ENCODE data around the gene ANKRD6.

Gene ANKRD6

DNA sequence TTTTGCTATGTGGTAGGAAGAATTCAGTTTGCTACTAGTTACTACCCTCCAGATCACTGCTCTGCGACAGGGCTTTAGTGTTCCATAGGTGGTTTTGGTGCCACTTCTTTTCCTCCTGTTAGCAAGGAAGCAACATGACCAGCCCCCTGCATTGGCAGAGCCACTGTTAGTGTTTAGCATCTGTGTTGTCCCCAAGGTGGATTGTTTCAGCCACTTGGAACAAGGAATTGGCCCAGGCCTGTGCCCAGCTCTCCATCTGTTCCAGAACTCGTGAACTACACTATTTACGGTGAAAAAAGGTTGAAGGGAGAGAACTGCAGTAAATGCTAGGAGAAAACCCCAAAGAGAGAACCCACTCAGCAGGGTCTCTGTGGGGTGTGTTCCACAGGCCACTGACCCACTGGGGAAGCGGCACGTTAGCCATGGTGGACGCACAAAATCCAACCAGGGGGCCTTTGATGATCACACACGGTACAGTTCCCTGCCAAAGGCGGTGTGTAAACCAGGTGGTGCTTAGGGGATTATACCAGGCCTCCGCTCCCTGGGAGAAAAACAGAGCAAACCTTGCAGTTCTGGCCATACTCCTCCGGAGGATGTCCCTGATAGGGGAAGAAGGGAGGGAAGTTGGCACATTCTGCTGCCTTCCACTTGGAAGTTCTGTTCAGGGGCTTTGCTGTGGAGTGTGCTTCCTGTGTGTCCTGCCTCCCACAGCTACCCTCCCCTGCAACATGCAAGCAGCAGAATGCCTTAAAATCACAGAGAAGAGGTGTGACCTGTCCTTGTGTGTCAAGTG is 133.3 kb downstream of the ANKRD6 start:
- no peak for DNase-seq

DNA sequence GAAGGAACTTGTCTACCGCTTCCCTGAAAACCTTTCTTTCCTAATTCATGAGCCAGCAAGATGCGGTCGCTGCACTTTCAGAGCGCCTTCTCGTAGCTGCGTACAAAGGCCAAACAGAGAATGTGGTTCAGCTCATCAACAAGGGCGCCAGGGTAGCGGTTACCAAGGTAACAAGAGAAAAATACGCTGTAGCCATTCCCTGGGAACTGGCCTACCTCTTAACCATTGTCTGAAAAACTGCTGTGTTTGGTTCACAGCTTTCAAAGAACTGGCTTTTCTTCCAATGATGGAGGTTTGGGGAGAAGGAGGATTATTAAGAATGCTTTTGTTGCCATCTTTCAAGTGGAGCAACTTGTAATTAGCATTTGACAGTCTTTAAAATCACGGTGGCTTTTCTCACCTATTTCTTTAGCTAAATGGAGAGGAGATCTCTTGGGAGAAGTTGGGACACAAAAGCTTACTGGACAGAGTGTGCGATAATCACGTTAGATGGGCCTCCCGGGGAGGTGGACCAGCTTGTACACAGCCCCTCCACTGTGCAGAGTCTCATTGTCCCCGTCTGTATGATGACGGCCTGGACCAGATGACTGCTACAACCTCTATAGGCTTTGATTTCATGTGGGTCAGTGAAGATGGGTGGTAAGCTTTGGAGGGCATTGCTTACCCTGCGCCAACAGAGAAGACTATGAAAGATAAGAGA is 134.1 kb downstream of the ANKRD6 start:
- no peak for DNase-seq

DNA sequence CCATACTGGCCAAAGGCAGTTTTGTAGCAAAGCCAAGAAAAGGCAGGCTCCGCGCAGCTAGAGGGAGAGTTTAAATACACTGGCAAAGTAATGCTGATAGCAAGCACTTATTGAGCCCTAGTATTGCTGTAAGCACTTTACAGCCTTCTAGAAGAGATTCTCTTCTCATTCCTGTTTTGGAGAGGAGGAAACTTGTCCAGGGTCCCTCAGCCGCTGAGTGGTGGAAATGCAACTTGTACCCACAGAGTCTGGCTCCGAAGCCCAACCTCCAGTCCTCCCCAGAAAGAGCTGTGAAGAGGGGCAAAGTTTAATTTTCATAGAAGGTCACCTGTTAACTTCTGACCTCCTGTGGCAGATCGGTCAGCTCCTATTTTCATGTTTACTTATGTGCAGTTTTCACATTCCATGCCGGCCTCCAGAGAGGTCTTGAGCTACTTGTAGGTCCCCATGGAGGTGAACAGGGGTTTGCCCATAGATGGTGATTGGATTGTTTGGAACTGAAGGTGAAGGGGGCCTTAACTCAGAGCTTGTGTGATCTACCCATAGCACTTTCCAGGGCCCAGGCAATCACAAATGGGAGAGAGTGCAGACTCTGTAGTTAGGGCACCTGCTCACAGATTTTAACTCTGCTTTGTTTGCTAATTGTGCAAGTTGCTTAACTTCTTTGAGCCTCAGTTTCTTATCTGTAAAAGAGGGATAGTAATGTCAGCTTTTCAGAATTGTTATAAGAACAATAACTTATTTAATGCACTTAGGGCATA is 134.9 kb downstream of the ANKRD6 start:
- DNase-seq = no peak

DNA sequence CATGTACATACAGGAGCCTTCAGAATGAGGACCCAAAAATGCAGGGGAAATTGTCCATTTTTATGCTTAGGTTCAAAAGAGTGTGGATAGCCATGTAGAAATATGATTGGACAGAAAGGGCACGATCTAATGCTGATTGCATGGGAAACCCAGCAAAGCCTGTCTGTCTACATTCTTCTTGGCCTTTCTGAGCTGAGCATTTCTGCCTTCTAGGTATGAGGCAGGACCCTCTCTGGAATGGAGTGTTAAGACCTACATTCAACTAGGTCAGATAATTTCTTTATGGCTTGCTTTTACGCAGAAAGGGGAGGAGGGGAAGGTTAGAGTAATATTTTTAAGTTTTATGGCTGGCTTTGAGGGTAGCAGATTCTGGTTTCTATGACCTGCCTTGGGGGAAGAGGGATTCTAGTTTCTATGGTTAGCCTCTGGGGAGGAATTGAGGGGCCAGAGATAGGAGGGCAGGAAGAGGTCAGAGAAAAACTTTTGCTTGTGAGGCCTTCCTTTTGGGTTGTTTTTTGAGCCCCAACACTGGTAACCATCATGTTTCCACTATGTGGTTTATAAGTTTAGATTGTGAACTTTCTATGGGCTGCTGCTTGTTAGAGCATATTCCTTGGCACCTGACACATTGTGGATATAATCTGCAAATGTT is 142.1 kb downstream of the ANKRD6 start:
- DNase-seq = no peak

DNA sequence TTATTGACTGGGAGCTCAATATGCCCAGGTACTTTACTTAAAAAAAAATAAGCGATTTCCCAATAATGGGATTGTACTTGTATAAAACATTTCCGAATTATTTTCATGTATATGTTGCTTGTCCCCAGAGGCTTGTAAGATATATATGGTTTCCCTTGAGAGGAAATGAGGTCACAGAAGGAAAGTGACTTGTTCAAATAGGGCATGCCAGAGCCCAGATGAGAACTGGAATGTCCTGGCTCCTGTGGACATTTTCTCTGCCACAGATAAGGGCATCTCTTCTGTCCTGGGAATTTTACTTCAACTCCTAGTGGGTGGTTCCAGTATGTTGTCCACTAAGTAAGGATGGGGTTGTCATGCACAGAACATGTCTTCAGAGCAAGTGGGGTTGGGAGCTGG is 142.6 kb downstream of the ANKRD6 start:
- no peak for DNase-seq

DNA sequence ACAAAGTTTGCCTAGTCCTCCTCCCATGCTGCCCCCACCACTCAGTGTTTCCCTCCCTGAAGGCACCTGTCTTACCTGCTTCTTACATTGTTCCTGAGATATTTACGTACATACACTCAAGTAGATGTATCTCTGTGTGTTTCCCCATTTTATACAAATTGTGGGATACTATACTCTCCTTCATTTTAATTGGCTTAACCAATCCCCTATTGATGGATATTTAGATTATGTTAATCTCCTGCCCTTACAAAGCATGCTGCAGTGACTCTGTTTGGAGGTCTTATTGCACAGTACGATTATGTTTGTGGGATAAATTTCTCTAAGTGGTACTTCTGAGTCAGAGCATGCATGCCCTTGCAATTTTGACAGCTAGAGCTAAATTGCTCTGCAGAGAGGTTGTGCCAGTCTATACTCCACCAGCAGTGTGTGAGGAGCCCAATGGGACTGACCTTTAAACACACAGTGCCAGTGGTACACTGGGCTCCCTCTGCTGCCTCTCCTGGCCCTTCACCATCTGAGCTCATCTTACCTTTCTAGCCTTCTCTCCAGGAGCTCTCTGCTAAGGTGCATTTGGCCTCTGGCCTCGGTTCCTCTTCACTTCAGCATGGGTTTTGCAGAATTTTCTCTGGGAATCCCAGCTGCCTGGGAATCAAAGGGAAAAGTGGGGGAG is 148.2 kb downstream of the ANKRD6 start:
- no peak for DNase-seq

DNA sequence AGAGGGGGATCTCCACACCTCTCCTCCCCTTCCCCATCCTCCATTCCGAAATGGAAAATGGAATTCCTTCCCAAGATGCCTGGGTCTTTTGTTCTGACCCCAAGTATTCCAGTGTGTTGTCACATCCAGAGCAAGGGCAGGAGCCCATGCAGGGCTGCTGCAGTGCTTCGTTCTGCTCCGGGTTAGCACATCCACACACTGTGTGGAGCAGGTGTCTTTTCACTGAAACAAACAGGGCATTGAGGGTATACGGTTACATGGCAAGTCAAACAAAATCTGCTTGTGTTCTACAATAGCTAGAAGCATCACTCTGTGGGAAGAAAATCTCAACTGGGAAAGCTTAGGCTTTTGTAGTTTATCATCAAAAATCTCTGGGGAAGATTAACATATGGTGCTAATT is 148.7 kb downstream of the ANKRD6 start:
- DNase-seq = peak; percentile 19

DNA sequence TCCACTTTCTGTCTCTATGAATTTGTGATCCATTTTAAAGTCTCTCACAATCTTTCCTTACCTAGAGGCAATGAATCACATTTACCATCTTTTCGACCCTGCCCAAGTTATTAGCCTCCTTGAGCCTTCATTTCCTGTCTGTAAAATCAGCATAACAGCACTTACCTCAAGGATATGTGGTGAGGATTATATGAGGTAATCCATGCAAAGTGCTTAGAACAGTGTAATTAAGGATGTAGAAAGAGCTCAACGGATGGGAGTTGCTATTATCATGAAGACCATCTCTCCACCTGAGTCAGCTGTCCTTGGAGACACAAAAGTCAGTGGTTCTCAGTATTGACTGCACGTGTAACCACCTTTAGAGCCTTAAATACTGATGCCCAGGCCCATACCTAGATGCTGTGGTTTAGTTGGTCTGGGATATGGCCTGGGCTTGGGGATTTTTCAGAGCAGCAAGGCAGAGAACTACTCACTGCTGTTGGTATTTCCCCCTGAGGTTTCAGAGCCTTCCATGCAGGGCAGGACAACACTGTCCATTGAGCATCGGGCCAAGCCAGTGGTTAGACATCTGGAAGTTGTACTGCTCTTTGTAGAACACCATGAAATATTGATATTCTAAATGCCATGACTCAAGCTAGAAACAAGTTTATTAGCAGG is 149.8 kb downstream of the ANKRD6 start:
- DNase-seq = no peak

DNA sequence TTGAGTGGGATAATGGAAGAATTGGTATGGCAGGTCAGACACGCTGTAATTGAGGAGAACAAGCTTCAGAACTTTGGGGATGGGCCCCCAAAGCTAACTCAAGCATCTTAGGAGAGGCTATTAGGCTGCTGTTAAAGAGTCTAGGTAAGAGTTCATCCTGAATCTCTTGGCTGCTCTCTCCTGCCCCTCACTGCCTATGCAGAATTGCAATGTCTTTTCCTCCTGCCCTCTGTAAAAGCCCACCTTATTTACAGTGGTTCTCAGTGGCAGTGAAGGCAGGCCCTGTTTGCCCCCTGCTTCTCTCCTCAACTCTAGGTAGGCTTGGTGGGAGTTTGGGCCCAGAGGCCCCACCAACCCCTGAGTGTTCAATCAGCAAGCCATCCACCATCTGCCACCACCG is 150.6 kb downstream of the ANKRD6 start:
- no peak for DNase-seq

DNA sequence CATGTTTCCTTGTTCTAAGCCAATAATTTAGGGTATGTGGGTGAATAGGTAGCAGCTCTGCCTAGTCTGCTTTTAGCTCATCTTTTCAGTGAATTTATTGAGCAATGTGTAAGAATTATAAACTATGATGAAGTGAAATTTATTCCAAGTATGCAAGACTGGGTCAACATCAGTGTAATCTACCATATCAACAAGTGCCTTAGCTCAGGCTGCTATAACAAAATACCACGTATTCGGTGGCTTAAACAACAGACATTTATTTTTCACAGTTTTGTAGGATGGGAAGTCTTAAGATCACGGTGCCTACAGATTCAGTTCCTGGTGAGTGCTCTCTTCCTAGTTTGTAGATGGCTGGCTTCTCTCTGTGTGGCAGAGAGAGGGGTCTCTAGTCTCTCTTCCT is 151.6 kb downstream of the ANKRD6 start:
- no peak for DNase-seq

DNA sequence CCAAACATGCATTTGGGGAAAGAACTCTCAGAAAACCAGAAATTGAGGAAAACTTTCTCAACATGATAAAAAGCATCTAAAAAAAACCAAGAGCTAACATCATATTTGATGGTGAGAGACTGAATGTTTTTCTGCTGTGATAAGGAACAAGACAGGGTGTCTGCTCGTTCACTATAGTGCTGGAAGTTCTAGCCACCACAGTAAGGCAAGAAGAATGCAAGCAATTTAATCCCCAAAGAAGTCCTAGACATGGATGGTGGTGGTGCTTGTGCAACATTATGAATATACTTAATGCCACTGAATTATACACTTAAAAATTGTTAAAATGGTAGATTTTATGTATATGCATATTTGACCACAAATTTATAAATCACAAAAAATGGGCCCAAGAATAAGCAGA is 152.2 kb downstream of the ANKRD6 start:
- DNase-seq = no peak

DNA sequence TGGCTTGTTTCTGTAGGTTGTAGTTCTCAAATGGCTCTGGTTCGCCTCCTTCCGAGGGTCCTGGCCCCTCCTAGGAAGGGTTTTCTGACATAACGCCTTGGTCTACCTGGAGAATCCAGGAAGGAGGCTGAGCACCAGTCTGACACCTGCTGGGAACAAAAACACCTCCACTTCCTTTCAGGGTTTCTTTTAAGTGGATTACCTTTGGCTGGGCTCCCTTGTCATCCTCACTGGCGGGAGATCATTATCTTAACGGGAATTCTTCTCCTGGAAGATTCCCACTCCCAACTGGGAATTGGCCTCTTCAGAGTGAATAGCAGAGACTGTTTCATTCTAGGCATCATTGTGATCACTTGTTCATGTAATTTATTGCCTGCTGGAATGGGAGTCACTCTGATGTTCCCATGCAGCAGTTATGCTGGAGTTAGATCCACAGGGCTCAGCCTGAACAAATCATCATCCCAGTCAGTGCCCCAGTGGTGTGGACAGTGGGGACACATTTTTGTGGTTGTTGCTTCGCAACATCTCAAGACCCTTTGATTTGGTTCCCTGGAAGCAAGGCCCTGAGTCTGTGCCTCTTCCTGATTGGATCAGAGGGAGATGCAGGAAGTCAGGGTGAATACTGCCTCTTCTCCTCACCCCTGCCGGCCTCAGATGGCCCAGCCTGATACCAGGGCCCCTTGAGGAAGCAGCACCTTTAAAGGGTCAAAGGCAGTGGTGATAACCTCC is 156.5 kb downstream of the ANKRD6 start:
- no peak for DNase-seq

DNA sequence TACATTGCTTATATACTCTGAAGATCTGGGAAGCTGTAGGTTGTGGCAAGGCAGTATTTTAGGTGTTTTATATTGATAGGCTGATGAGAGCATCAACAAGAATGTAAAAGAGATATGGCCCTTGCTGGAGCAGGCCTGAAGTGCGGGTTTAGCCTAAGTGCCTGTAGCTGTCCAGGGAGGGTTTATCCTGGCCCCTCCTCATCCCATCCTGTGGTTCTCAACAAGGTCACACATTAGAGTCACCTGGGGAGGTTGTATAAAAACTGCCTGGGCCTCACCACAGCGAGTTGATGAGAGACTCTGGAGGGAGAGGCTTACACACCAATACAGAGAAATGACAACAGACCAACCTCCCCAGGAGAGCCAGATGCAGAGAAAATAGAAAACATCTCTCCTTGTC is 157.2 kb downstream of the ANKRD6 start:
- DNase-seq = no peak

DNA sequence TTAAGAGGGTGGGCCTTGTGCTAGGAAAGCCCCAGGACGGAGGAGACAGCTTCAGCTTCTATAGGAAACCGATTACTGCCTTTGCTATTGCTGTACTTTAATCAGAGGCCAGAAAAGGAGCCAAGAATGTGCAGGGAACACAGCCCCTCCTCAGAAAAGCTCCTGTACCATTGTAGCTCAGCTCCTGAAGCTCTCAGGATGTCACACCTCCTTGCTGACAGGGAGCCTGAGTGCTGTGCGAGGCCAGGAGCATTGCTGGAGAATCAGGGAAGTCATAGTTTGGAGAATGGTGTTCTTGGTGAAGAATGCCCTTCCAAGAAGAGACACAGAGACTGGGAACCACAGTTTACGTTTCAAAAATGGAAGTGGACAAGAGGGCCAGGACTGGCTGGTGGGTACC is 158.8 kb downstream of the ANKRD6 start:
- no peak for DNase-seq

DNA sequence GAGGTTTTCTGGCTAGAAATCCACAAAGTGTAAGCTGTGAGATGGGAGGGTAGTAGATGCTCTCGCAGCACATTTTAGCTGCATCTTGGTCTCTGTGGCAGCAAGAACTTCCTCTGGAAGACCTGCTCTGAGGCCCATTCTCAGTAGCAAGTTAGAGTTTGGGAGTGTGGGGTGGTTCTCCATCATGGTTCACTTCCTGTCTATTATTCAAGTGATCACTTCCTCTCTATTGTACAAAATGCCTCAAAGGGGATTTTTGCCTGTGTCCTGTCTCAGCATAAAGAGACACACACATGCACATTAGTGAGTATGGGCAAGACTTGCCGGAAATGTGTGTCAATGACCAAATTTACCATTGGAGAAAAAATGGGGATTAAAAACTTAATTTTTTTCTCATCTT is 163.1 kb downstream of the ANKRD6 start:
- no peak for DNase-seq

DNA sequence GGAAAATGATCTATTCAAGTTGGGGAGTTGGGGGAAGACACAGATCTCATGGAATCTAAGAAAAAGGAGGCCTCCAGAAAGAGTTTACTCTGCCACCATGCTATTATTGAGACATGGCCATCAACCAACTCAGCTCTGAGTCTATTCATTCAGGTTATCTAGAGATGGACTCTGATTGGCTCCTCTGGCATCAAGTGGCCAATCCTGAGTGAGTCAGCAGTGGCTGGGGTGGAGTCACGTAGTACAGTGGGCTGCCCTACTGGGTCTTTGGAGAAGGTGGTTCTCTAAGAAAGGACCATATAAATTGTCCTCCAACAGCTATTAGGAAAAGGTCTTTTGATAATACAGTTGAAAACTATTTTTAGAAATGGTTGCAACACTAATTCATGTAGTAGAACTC is 163.5 kb downstream of the ANKRD6 start:
- DNase-seq = no peak

DNA sequence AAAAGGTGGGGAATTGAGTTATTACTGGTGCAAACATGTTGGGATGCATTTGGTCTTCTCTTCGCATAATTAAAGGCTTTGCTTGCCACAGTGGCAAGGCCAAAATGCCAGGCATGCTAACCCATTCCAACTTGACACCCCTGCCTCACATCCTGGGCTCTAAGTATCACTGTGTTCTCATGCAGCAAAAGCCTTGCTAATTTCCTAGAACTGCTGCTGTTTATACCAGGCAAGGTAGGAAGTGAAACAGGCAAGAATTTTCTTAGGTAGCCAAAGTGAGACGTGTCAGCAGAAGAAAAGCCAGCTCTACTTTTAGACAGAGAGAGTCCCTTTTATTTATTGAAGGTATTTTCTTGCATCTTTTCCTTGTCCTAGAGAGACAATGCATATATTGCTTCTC is 164.4 kb downstream of the ANKRD6 start:
- DNase-seq = no peak

DNA sequence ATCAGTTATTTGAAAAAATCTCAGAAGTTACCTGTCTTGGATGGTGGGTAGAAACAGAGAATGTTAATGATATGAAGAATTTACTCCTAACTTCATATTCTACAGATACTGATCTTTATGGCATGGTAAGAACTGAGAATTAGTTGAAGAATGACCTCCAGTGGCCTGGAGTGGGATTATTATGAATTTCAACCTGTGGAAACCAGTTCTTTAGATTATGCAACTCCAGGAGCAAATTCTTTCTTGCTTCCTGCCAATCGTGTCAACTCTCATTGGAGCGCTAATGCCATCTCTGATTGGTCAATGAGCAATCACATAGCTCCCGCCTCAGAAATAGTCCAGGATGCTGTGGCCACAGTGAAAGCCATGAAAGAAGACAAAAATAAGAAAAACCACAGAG is 165.0 kb downstream of the ANKRD6 start:
- peak; percentile 20 for DNase-seq

DNA sequence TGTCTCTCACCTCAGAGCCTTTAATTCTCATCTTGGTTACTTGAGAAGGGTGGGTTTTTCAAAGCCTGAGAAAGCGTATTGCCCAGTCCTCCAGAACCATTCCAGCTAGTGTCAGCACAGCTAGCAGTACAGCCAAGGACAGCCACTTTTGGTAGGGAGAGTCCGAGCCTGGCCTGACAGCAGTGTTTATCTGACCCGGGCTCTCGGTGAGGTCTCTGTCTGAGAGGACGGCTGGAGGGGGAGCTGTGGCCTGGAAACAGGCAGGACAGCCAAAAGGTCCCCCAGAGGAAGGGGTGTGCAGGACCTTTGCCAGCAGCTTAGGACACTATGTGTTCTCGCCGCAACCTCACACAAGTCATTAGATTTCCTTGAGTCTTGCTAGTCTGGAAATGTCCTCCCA is 166.8 kb downstream of the ANKRD6 start:
- no peak for DNase-seq

DNA sequence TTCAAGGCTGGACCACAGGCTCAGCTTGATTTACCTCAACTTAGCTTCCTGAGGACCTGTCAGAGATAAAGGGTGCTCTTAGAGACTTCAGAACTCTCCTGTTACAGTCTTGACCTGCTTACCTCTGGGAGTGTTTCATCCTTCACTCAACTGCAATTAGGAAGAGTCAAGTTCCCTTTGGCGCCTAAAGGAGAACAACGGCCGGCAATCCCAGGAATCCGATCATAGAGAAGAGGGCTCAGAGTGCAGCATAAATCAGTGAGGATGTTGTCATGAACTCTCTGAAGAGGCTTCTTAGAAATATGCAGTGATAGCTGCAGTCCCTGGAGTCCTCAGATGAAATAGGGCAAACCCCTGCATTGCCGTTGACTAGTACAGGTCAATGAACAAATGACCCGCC is 169.2 kb downstream of the ANKRD6 start:
- DNase-seq = no peak

DNA sequence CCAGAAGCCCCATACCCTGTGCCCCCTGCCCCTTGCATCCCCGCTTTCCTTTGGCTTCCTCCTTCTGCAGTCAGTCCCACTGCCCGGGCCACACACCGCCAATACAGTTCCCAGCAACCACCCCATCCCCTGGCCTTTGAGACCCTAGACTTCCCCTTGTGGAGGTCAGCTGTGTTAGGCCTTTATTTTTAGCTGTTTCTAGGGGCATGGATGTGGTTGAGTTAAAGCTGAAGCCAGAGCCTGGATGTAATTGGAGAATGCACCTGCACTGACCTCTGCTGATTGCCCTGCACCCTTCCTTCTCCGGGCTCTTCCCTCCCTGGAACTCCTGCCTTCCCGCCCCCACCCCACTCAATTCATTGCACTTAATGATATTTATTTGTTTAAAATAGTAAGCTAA is 171.7 kb downstream of the ANKRD6 start:
- DNase-seq = no peak

DNA sequence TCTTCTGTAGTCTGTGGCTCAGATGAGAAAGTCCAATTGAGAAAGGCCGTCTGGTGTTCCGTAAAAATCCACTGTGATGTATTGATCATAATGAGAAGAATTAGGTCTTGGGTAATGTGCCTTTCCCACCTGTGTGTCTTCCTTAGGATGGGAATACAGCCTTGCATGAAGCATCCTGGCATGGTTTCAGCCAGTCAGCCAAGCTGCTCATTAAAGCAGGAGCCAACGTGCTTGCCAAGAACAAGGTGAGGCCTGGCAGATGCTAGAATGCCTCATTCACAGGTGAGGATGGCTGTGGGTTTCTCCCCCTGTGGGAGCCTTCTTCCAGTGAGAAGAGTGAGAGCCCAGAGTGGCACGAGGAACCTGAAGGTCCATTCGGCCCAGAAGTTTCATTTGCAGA is 172.9 kb downstream of the ANKRD6 start:
- DNase-seq = peak; percentile 35

Data from COR-L47 (cell line).